Subcutaneous abdominal adipose tissue (tissue), 5 donors: ENCODE data around the gene PFDN2.
A peak's percentile ranks its signal among the peaks of the same experiment; 100 is the strongest.

Source experiments
- H3K27ac ChIP-seq: one replicate; pipeline ENCODE4 v1.7.0; 2013; ENCODE audit warnings: low read depth, mild to moderate bottlenecking, inconsistent platforms, low read length, moderate library complexity
- H3K27me3 ChIP-seq, 5 donors: one replicate each; pipeline ENCODE4 v1.7.0; 2013; ENCODE audit warnings: low read length in 5 of 5, inconsistent platforms in 1 of 5; ENCODE audit not compliant: control insufficient read depth in 5 of 5, insufficient read depth in 4 of 5
- H3K36me3 ChIP-seq, 5 donors: one replicate each; pipeline ENCODE4 v1.7.0; 2013; ENCODE audit warnings: low read length in 5 of 5; ENCODE audit not compliant: control insufficient read depth in 5 of 5, insufficient read depth in 5 of 5
- H3K4me1 ChIP-seq, 5 donors: one replicate each; pipeline ENCODE4 v1.7.0; 2013; ENCODE audit warnings: low read length in 5 of 5, mild to moderate bottlenecking in 3 of 5, moderate library complexity in 1 of 5; ENCODE audit not compliant: control insufficient read depth in 5 of 5, insufficient read depth in 5 of 5
- H3K4me3 ChIP-seq, 5 donors: one replicate each; pipeline ENCODE4 v1.7.0; 2013; ENCODE audit warnings: low read length in 5 of 5, low read depth in 1 of 5
- H3K9ac ChIP-seq, 5 donors: one replicate each; pipeline ENCODE4 v1.7.0; 2013; ENCODE audit warnings: low read length in 5 of 5, mild to moderate bottlenecking in 4 of 5, moderate library complexity in 3 of 5
- H3K9me3 ChIP-seq, 5 donors: one replicate each; pipeline ENCODE4 v1.7.0; 2013; ENCODE audit warnings: low read length in 5 of 5; ENCODE audit not compliant: control insufficient read depth in 5 of 5
- donor health status: healthy.
- donor health status: healthy.
- donor health status: healthy.
- donor health status: healthy.
- donor health status: healthy.

PFDN2 gene

GRCh38 chr1:161139766-161140165 lies 21.9 kb upstream of the PFDN2 start:
- H3K36me3 ChIP-seq: no peaks in the 10 kb centered on the region
- H3K4me1 ChIP-seq: peaks cover 0 to 21% (median 15%) of the 10 kb centered on the region in 5 donors
- H3K9me3 ChIP-seq: no peaks in the 10 kb centered on the region
- H3K27ac ChIP-seq: no peak overlapping the region
- H3K9ac ChIP-seq: no peak overlapping the region
- no peaks in the 10 kb centered on the region for H3K27me3 ChIP-seq
- H3K4me3 ChIP-seq: no peak overlapping the region

GRCh38 chr1:161138431-161138830 lies 20.6 kb upstream of the PFDN2 start:
- Histone ChIP-seq H3K27me3 (no peaks in the 10 kb centered on the region), H3K9ac (peak overlapping the region in 1 of 5 donors; percentile 39), H3K36me3 (no peaks in the 10 kb centered on the region), H3K9me3 (no peaks in the 10 kb centered on the region), H3K27ac (peak overlapping the region; percentile 48), H3K4me3 (no peak overlapping the region), H3K4me1 (peaks cover 0 to 29% (median 22%) of the 10 kb centered on the region in 5 donors)

GRCh38 chr1:161137881-161138280 lies 20.0 kb upstream of the PFDN2 start:
- H3K4me3 ChIP-seq: no peak overlapping the region
- peaks cover 0 to 35% (median 25%) of the 10 kb centered on the region in 5 donors for H3K4me1 ChIP-seq
- H3K27ac ChIP-seq: peak overlapping the region; percentile 48
- H3K9ac ChIP-seq: no peak overlapping the region
- H3K9me3 ChIP-seq: no peaks in the 10 kb centered on the region
- no peaks in the 10 kb centered on the region for H3K36me3 ChIP-seq
- H3K27me3 ChIP-seq: no peaks in the 10 kb centered on the region

- Histone ChIP-seq H3K9me3 (no peaks in the 10 kb centered on the region), H3K4me1 (peaks cover 4 to 62% (median 43%) of the 10 kb centered on the region in 5 donors), H3K27me3 (no peaks in the 10 kb centered on the region)
Observed at GRCh38 chr1:161133220-161133740, 15.4 kb upstream of the PFDN2 start.

GRCh38 chr1:161132410-161133219 lies 14.8 kb upstream of the PFDN2 start, which contains the start of gene DEDD:
TSS of gene DEDD (minus strand) at chr1:161132667. CDS start at chr1:161124462, 8,205 bp downstream.
- H3K36me3 ChIP-seq: peaks cover 6 to 28% (median 19%) of the 10 kb centered on the region in 5 donors
- peaks cover 4 to 62% (median 44%) of the 10 kb centered on the region in 5 donors for H3K4me1 ChIP-seq
- no peaks in the 10 kb centered on the region for H3K27me3 ChIP-seq
- H3K4me3 ChIP-seq: peak within 1 kb of the TSS; percentile 75 to 98 (median 91)
- peak within 1 kb of the TSS; percentile 99 for H3K27ac ChIP-seq
- H3K9me3 ChIP-seq: no peaks in the 10 kb centered on the region
- H3K9ac ChIP-seq: peak within 1 kb of the TSS; percentile 86 to 98 (median 94)

More at GRCh38 chr1:161133220-161133740, 15.4 kb upstream of the PFDN2 start:
- H3K4me3 ChIP-seq: peak overlapping the region; percentile 75 to 97 (median 91)
- H3K9ac ChIP-seq: peak overlapping the region; percentile 82 to 95 (median 87)
- H3K36me3 ChIP-seq: peaks cover 3 to 21% (median 13%) of the 10 kb centered on the region in 5 donors
- H3K27ac ChIP-seq: peak overlapping the region; percentile 99

GRCh38 chr1:161131523-161132409 lies 13.9 kb upstream of the PFDN2 start:
- Histone ChIP-seq H3K9ac (peak overlapping the region; percentile 86 to 98 (median 94)), H3K27ac (peak overlapping the region; percentile 99), H3K9me3 (no peaks in the 10 kb centered on the region), H3K4me3 (peak overlapping the region; percentile 75 to 98 (median 91)), H3K4me1 (peaks cover 4 to 60% (median 50%) of the 10 kb centered on the region in 5 donors), H3K27me3 (no peaks in the 10 kb centered on the region), H3K36me3 (peaks cover 14 to 36% (median 25%) of the 10 kb centered on the region in 5 donors)

GRCh38 chr1:161130266-161130665 lies 12.4 kb upstream of the PFDN2 start:
- H3K4me1 ChIP-seq: peaks cover 4 to 60% (median 49%) of the 10 kb centered on the region in 5 donors
- peak overlapping the region in 2 of 5 donors; percentile 75 to 97 for H3K4me3 ChIP-seq
- no peaks in the 10 kb centered on the region for H3K9me3 ChIP-seq
- H3K9ac ChIP-seq: peak overlapping the region in 3 of 5 donors; percentile 74 to 94 (median 86)
- peak overlapping the region; percentile 99 for H3K27ac ChIP-seq
- H3K27me3 ChIP-seq: no peaks in the 10 kb centered on the region
- peaks cover 18 to 47% (median 36%) of the 10 kb centered on the region in 5 donors for H3K36me3 ChIP-seq

- Histone ChIP-seq H3K4me3 (no peak overlapping the region), H3K9ac (peak overlapping the region in 1 of 5 donors; percentile 3), H3K27ac (peak overlapping the region; percentile 0), H3K4me1 (peaks cover 4 to 55% (median 46%) of the 10 kb centered on the region in 5 donors), H3K36me3 (peaks cover 18 to 56% (median 42%) of the 10 kb centered on the region in 5 donors), H3K9me3 (no peaks in the 10 kb centered on the region), H3K27me3 (no peaks in the 10 kb centered on the region)
Observed at GRCh38 chr1:161128591-161129420, 11.0 kb upstream of the PFDN2 start.

GRCh38 chr1:161127649-161128048 lies 9.8 kb upstream of the PFDN2 start:
- no peak overlapping the region for H3K4me3 ChIP-seq
- H3K36me3 ChIP-seq: peaks cover 21 to 68% (median 52%) of the 10 kb centered on the region in 5 donors
- H3K9me3 ChIP-seq: no peaks in the 10 kb centered on the region
- peak overlapping the region; percentile 0 for H3K27ac ChIP-seq
- peaks cover 4 to 44% (median 39%) of the 10 kb centered on the region in 5 donors for H3K4me1 ChIP-seq
- H3K9ac ChIP-seq: peak overlapping the region in 1 of 5 donors; percentile 32
- H3K27me3 ChIP-seq: no peaks in the 10 kb centered on the region
